H1 (cell line): ENCODE data around the gene TBC1D12.

Experiments used
- RFX5 ChIP-seq: IDR thresholded peaks from 2 replicates; pipeline ENCODE4 v1.6.1; 2011; ENCODE audit warnings: low read depth, low read length, improper control_type of control experiment, borderline replicate concordance
- SRF ChIP-seq: IDR thresholded peaks from 2 replicates; pipeline ENCODE4 v1.6.1; 2011; ENCODE audit warnings: mild to moderate bottlenecking, low read depth, low read length, moderate library complexity

- TF ChIP-seq SRF: no peak
- no peak for TF ChIP-seq RFX5
Observed at GRCh38 chr10:94370501-94370900, 31.8 kb upstream of the TBC1D12 start.
